Ureter (tissue), 1 donor: ENCODE results near the gene LCK. TPM values are rescaled to one million over a fixed set of nuclear protein-coding genes. Genes with fewer than 3 reads are reported as not detected.

Experiments used
- DNase-seq: peaks from one replicate; pipeline ENCODE4 v3.0.0-alpha.2; 2020; ENCODE audit warnings: low spot score
- total RNA-seq: library from RNA; stranded (reverse); gene quantifications from one replicate; pipeline ENCODE4 v1.2.4, GENCODE V29; 2023
- donor health status: DM: yes; HTN: yes; CAD: no.

Gene LCK
- total RNA-seq, 1 donor from 2014 or later: 3.8 TPM

- DNase-seq: no peak
These were observed 67.2 kb downstream of the LCK start for GRCh38 chr1:32318127-32318869.

GRCh38 chr1:32321712-32322291 lies 70.7 kb downstream of the LCK start:
- DNase-seq: peak; percentile 56

GRCh38 chr1:32327204-32327603 lies 76.1 kb downstream of the LCK start:
- DNase-seq: no peak

- DNase-seq: no peak
These were observed 78.9 kb downstream of the LCK start for GRCh38 chr1:32329931-32330466.

- DNase-seq: no peak
These were observed 79.6 kb downstream of the LCK start for GRCh38 chr1:32330558-32331151.

- no peak for DNase-seq
These were observed 80.5 kb downstream of the LCK start for GRCh38 chr1:32331549-32331948.

GRCh38 chr1:32332290-32333079 lies 81.4 kb downstream of the LCK start:
- no peak for DNase-seq

- DNase-seq: no peak
These were observed 82.3 kb downstream of the LCK start for GRCh38 chr1:32333251-32333963.

GRCh38 chr1:32334274-32334861 lies 83.3 kb downstream of the LCK start:
- DNase-seq: no peak

GRCh38 chr1:32334864-32335534 lies 83.9 kb downstream of the LCK start:
- no peak for DNase-seq

GRCh38 chr1:32335535-32335789 lies 84.4 kb downstream of the LCK start:
- no peak for DNase-seq

Other genes with a start within 250 kb of the LCK start
- gene KHDRBS1, start 237.4 kb upstream of the LCK start, total RNA-seq: 139 TPM
- 21.9 TPM for gene TMEM39B, start 178.3 kb upstream of the LCK start, total RNA-seq
- 63.5 TPM for gene KPNA6, start 143.2 kb upstream of the LCK start, total RNA-seq
- 59.6 TPM for gene TXLNA, start 71.6 kb upstream of the LCK start, total RNA-seq
- gene CCDC28B, start 50.7 kb upstream of the LCK start, total RNA-seq: 2.1 TPM
- gene IQCC, start 45.6 kb upstream of the LCK start, total RNA-seq: 2.5 TPM
- not detected for gene DCDC2B, start 42.2 kb upstream of the LCK start, total RNA-seq
- 45.9 TPM for gene TMEM234, start 28.9 kb upstream of the LCK start, total RNA-seq
- gene EIF3I, start 28.9 kb upstream of the LCK start, total RNA-seq: 171 TPM
- 8.3 TPM for gene FAM167B, start 4.0 kb upstream of the LCK start, total RNA-seq
- gene HDAC1, start 40.8 kb downstream of the LCK start, total RNA-seq: 113 TPM
- 117 TPM for gene MARCKSL1, start 85.0 kb downstream of the LCK start, total RNA-seq
- gene FAM229A, start 111.2 kb downstream of the LCK start, total RNA-seq: 5.5 TPM
- gene TSSK3, start 111.3 kb downstream of the LCK start, total RNA-seq: 4.2 TPM
- gene BSDC1, start 143.2 kb downstream of the LCK start, total RNA-seq: 59.6 TPM
- gene ZBTB8B, start 213.8 kb downstream of the LCK start, total RNA-seq: 0.57 TPM